ENCODE measurements around the gene ABCB10. TPM values are rescaled to one million over a fixed set of nuclear protein-coding genes. Genes with fewer than 3 reads are reported as not detected.
"Not testable (repeated sequence)": the region's sequence is repeated elsewhere in the genome, so short reads cannot be mapped to it uniquely, and the experiment has no call there.

The ABCB10 gene
- total RNA-seq (2014; rRNA removed; shearing (Covaris generic)) = 8.9 and 13.6 TPM in 2 replicates

DNA sequence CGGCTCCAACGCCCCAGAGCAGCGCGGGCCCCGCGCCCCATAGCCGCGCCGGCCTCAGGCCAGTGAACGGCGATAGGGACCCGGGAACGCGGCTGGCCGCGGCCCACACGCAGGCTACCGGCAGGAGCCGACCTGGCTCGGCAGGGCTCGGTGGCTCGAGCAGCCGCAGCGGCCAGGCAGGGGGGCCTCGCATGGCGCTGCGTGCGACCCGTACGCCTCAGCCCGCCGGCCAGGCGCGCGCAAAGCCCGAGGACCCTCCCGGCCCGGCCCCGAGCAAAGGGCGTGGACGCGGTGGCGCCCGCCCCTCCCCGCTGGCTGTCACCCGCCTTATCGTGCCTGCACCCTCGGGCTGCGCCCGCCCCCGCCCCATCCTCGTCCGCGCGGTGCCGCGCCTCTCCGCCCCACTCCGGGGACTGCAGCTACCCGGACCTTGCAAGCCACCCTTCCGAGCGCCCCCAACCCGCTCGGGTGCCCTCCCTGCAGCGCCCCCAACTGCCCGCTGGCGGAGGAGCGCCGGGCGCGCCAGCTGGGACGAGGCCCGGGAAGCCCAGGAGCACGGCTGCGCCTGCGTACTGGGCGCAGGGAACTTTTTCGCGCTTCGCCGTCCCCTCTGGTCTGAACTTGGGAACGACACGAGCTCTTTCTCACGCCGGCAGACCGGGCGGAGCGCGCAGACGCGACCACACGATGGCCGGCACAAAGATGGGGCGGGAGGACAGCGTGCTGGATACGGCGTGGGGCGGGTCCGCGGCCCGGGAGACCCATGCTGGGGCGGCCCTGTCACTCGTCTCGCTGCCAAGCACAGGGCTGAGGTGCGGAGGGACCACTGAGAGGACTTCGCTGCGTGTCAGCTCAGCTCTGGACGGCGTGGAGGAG is at the start of gene ABCB10:
TSS of gene ABCB10 (minus strand) at position 248 of the 876 bp plus-strand sequence. CDS start at position 193, 55 bp downstream.
- peak; percentile 95 for DNase-seq (ENCODE audit: low spot score)

DNA sequence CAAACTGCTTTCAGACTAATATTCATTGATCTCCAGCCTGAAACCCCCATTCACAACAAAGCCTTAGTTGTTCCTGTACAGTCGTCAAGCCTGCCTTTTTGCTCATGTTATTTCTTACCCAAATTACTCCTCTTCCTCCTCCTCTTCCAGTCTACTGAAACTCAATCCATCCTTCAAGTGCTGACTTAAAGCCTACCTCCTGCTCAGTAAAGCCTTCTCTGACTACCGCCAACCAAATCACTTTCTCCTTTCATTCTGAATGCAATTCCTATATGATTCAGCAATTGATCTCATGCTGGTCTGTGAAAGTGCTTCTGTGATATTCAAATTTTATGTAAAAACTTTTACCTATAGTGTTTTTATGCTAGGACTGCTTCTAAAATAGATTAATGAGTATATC is 48.9 kb upstream of the ABCB10 start:
- no peak for DNase-seq (ENCODE audit: low spot score)

GRCh38 chr1:229603371-229604005 is 45.0 kb upstream of the ABCB10 start:
- no peak for DNase-seq (ENCODE audit: low spot score)

- DNase-seq (ENCODE audit: low spot score) = no peak
Observed at GRCh38 chr1:229600229-229600628, 41.7 kb upstream of the ABCB10 start.

- DNase-seq (ENCODE audit: low spot score) = no peak
Observed at GRCh38 chr1:229599218-229599954, 40.9 kb upstream of the ABCB10 start.

DNA sequence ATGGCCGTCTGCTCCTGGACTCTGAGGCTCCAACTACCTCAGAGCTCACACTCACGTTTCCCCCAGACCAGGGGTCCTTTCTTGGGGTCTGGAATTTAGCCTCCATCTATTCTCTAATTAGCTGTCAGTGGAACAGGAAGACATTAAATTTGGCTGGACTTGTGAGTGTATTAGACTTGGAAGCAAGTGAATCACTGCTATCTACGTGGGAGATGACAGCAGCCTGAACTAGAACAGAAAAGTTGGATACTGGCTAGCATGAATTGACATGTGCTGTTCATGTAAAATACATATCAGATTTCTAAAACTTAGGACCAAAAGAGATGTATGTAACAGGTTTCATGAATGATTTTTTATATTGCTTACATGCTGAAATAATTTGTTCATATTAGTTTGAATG is 39.4 kb upstream of the ABCB10 start:
- no peak for DNase-seq (ENCODE audit: low spot score)

GRCh38 chr1:229596925-229597699 is 38.6 kb upstream of the ABCB10 start:
- peak; percentile 21 for DNase-seq (ENCODE audit: low spot score)

DNA sequence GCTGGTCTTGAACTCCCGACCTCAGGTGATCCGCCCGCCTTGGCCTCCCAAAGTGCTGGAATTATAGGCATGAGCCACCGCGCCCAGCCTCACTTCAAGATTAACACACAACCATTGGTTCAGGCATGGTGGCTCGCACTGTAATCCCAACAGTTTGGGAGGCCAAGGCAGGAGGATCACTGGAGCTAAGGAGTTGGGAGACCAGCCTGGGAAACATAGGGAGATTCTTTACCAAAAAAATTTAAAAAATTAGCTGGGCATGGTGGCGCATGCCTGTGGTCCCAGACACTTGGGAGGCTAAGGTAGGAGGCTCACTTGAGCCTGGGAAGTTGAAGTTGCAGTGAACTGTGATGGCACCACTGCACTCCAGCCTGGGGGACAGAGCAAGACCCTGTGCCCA is 37.4 kb upstream of the ABCB10 start:
- DNase-seq (ENCODE audit: low spot score) = not testable (repeated sequence)

GRCh38 chr1:229594227-229595008 is 35.9 kb upstream of the ABCB10 start:
- no peak for DNase-seq (ENCODE audit: low spot score)

GRCh38 chr1:229593800-229594199 is 35.3 kb upstream of the ABCB10 start:
- DNase-seq (ENCODE audit: low spot score) = no peak

DNA sequence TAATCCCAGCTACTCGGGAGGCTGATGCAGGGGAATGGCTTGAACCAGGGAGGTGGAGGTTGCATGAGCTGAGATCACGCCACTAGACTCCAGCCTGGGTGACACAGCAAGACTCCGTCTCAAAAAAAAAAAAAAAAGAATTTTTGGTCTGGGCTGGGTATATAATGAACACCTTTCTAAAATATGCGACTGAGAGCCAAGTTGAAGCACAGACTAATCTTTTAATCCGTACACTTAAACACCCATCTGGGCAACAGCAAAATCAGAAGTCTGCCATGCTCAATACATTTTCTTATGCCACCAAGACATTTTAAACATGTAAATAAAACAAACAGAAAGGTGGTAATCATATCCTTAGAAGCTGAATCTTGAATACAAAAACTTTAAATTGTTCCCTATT is 31.6 kb upstream of the ABCB10 start:
- no peak for DNase-seq (ENCODE audit: low spot score)

DNA sequence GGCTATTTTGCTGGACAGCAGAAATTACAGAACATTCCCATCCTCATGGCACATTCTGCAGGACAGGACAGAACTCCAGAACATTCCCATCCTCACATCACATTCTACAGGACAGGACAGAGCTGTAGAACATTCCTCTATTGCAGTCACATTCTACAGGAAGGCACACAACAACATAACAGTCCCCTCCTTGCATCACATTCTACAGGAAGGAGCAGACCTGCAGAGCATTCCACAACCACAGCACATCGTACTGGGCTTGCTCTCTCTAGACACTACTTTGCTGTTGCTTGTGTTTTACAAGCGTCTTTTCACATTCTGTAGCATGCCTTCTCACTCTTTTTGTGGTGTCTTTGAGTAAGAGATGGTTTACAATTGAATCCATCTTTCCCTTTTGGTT is 26.8 kb upstream of the ABCB10 start:
- DNase-seq (ENCODE audit: low spot score) = no peak

DNA sequence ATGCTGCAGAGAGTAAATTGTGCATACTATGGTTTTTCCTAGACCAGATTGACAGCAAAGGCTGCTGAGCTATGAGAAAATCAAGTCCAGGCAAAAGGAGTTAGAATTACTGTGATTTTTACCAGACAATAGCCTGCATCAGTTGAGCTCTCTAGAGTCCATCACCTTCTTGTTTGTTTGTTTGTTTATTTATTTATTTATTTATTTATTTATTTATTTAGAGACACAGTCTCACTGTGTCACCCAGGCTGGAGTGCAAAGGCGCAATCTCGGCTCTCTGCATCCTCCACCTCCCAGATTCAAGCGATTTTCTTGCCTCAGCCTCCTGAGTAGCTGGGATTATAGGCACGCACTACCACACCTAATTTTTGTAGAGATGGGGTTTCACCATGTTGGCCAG is 24.2 kb upstream of the ABCB10 start:
- no peak for DNase-seq (ENCODE audit: low spot score)

GRCh38 chr1:229582011-229582694 is 23.6 kb upstream of the ABCB10 start:
- DNase-seq (ENCODE audit: low spot score) = no peak

GRCh38 chr1:229581485-229581884 is 23.0 kb upstream of the ABCB10 start:
- no peak for DNase-seq (ENCODE audit: low spot score)

- no peak for DNase-seq (ENCODE audit: low spot score)
Observed at GRCh38 chr1:229579059-229579673, 20.7 kb upstream of the ABCB10 start.

DNA sequence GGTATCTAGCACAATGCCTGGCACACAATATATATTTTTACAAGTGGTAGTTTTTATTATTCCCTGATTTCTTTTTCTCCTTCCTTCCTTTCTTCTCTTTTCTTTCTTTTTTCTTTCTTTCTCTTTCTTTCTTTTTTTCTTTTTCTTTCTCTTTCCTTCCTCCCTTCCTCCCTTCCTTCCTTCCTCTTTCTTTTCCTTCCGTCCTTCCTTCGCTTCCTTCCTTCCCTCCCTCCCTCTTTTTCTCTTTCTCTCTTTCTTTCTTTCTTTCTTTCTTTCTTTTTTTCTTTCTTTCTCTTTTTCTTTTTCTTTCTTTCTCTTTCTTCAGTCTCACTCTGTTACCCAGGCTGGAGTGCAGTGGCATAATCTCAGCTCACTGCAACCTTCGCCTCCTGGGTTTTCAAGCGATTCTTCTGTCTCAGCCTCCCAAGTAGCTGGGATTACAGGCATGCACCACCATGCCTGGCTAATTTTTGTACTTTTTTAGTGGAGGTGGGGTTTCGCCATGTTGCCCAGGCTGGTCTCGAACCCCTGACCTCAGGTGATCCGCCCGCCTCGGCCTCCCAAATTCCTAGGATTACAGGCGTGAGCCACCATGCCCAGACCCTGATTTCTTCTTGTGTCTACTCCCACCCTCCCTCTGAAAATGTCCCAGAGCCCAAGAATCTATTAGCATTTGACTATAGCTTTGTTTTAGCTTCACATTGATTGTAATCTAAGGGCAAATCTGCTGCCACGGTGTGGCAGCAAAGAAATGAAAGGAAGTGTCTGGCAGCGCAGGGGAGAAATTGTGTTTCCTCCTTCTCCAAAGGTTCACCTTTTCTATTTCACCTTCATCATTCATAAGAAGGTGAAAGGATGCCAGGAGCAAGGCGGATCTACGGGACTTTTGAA is 19.9 kb upstream of the ABCB10 start:
- DNase-seq (ENCODE audit: low spot score) = no peak

DNA sequence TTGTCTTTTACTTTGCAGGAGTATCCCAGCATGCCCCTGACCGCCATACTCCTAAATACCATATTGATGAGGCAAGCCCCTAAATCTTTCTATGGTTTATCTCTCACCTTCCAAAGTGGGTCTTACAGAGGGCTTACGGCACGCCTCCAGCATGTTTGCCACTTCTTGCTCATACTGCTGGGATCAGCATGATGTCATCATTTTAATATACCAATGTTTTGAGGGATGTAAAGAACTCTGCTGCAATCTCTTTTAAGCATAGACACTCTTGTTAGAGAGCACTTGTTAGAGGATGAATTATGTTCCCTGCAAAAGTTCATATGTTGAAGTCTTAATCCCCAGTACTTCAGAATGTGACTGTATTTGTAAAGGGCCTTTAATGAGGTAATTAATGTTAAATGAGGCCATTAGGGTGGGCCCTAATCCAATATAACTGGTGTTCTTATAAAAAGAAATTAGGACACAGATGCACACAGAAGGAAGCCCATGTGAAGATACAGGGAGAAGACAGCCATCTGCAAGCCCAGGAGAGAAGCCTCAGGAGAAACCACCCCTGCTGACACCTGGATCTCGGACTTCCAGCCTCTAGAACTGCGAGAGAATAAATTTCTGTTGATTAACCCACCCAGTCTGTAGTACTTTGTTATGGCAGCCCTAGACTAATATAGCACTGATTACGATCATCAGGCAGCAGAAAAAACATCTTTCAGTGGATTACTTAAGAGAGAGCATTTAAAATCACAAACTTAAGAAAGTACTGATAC is 16.4 kb upstream of the ABCB10 start:
- no peak for DNase-seq (ENCODE audit: low spot score)
